OCI-LY3 (cell line): ENCODE data around the gene STRN4.
"Not testable (repeated sequence)": the region's sequence is repeated elsewhere in the genome, so short reads cannot be mapped to it uniquely, and the experiment has no call there.

Experiments used
- H2AFZ ChIP-seq: fragments of 200-600, 300-600 bp; shearing (Covaris generic); 2 replicates; pipeline ENCODE4 v1.6.0; 2014; ENCODE audit warnings: antibody characterized with exemption, low read depth, low read length
- H3K27ac ChIP-seq: fragments of 200-600, 300-600 bp; sonication (generic); 2 replicates; pipeline ENCODE4 v1.5.1; 2014; ENCODE audit warnings: mild to moderate bottlenecking, low read length, moderate library complexity, mixed read lengths
- H3K27me3 ChIP-seq: fragments of 200-600, 300-600 bp; sonication (generic); 2 replicates; pipeline ENCODE4 v1.6.1; 2014; ENCODE audit warnings: low read depth, low read length, mixed read lengths
- H3K36me3 ChIP-seq: fragments of 200-600, 300-600 bp; sonication (generic); replicated peaks from 2 replicates; pipeline ENCODE3; 2014; ENCODE audit warnings: low read depth, low read length, mixed read lengths
- H3K4me1 ChIP-seq: fragments of 300-600, 200-600 bp; sonication (generic); 2 replicates; pipeline ENCODE4 v1.6.1; 2014; ENCODE audit warnings: low read length, mixed read lengths
- H3K4me2 ChIP-seq: fragments of 200-600, 300-600 bp; sonication (generic); 2 replicates; pipeline ENCODE4 v1.6.1; 2014; ENCODE audit warnings: low read length, mixed read lengths
- H3K4me3 ChIP-seq: fragments of 300-600, 200-600 bp; sonication (generic); 2 replicates; pipeline ENCODE4 v1.5.1; 2014; ENCODE audit warnings: antibody characterized with exemption, mild to moderate bottlenecking, low read length, moderate library complexity
- H3K79me2 ChIP-seq: fragments of 300-600, 200-600 bp; shearing (Covaris generic); 2 replicates; pipeline ENCODE4 v1.6.1; 2014; ENCODE audit warnings: mild to moderate bottlenecking, low read length, mixed read lengths
- H3K9ac ChIP-seq: fragments of 300-600, 200-600 bp; shearing (Covaris generic); 2 replicates; pipeline ENCODE4 v1.6.0; 2014; ENCODE audit warnings: mild to moderate bottlenecking, low read length, moderate library complexity
- H3K9me3 ChIP-seq: fragments of 200-600, 300-600 bp; shearing (Covaris generic); 2 replicates; pipeline ENCODE4 v1.6.1; 2014; ENCODE audit warnings: low read length, mixed read lengths; ENCODE audit not compliant: insufficient read depth
- H4K20me1 ChIP-seq: fragments of 200-600, 300-600 bp; sonication (generic); 2 replicates; pipeline ENCODE4 v1.6.1; 2016; ENCODE audit warnings: low read length, mixed read lengths; ENCODE audit not compliant: insufficient read depth
- EZH2phosphoT487 ChIP-seq: fragments of 200-600 bp; shearing (Covaris generic); IDR thresholded peaks from 2 replicates; pipeline ENCODE4 v1.6.1; 2018; ENCODE audit warnings: antibody characterized with exemption, mixed run types, low read depth
- TF ChIP-seq, protein P1 (sequence below): fragments of 200-600, 300-600 bp; sonication (generic); IDR thresholded peaks from 2 replicates; pipeline ENCODE4 v1.5.1; 2014; ENCODE audit warnings: antibody characterized with exemption, low read length, low read depth

Gene STRN4

DNA sequence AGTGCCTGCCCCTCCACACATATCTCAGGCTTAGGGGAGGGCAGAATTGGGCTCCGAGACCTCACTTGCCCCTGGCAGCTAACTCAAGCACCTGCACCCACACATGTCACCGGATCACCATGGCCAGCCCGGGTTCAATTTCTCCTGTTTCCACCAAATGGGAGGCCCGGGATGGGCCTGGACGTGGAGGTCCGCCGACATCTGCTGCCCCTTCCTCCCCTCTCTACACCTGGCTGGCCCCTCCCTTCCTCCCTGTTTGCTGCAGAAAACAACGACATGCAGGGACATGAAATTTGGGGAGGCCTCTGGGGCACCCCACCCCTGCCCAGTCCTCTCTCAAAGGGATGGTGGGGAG is 30.7 kb downstream of the STRN4 start:
- Histone ChIP-seq H3K79me2 (peaks cover 24% of the 10 kb centered on the region), H3K9me3 (no peaks in the 10 kb centered on the region), H3K4me3 (peak overlapping the region; percentile 94), H3K27me3 (no peaks in the 10 kb centered on the region), H3K4me1 (peaks cover 42% of the 10 kb centered on the region), H2AFZ (no peak overlapping the region), H3K9ac (peak overlapping the region; percentile 93), H3K27ac (peak overlapping the region; percentile 66), H3K4me2 (peak overlapping the region; percentile 95), H4K20me1 (peaks cover 5% of the 10 kb centered on the region; the same call in 1 of the 2 replicates), H3K36me3 (peaks cover 18% of the 10 kb centered on the region)
- TF ChIP-seq, protein P1, sequence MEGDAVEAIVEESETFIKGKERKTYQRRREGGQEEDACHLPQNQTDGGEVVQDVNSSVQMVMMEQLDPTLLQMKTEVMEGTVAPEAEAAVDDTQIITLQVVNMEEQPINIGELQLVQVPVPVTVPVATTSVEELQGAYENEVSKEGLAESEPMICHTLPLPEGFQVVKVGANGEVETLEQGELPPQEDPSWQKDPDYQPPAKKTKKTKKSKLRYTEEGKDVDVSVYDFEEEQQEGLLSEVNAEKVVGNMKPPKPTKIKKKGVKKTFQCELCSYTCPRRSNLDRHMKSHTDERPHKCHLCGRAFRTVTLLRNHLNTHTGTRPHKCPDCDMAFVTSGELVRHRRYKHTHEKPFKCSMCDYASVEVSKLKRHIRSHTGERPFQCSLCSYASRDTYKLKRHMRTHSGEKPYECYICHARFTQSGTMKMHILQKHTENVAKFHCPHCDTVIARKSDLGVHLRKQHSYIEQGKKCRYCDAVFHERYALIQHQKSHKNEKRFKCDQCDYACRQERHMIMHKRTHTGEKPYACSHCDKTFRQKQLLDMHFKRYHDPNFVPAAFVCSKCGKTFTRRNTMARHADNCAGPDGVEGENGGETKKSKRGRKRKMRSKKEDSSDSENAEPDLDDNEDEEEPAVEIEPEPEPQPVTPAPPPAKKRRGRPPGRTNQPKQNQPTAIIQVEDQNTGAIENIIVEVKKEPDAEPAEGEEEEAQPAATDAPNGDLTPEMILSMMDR: no peak
- no peak for TF ChIP-seq EZH2phosphoT487

DNA sequence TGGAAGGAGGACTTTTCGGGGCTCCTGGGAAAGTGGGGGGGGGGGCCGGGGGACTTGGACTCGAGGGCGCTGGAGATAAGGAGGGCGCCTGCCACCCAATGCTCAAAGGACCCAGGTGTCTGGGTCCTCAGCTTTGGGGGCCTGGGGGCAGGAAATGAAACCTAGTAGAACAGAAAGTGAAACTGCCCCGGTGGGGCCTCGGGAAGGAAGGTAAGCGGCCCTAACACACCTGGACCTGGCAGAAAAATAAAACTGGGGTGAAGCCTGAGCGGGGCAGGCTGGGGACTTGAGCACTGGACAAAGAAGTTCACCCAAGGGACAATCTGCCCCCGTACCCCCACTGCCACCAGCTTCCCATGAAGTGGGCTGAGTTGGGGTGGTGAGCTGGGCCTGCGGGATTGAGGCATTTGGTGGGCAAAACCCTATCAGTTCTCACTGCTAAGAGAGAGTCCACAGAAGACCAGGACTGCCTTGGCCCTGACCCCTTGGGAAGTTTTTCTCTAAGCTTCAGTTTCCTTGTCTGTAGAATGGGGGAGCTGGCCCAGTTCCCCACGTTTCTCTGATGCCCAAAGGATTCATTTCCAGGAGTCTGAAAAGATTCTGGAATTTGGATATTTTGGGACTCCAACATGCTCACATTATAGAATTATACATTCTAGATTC is 31.7 kb downstream of the STRN4 start:
- peaks cover 24% of the 10 kb centered on the region for H3K79me2 ChIP-seq
- TF ChIP-seq, protein P1: no peak
- TF ChIP-seq EZH2phosphoT487: no peak

DNA sequence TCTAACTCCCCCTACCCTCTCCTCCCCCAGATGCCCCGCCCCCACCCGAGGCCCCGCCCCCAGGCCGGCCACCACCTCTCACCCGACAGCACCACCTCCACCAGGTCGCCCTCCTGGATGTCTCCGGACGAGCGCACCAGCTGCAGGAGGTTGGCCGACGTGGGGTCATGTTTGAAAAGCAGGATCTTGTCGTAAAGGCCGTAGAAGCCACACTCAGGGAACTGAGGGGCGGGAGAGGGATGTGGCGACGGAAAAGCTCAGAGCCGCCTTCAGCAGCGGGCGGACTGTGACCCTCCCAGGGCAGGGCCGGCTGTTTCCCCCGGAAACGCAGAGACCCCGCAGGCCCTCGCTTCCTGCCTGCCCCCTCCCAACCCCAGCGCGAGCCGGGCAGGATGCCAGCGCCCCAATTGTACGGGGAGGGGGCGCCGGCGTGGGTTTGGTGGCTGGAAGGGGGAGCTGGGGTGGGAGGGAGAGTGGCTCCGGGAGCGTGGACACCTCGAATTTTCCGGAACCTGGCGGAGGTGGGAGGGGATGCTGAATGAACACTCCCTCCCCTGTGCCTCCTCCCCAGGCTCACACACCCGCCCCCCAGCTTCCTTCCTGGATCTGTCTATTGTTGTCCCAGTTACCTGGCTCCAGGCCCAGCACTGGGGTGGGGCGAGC is 32.3 kb downstream of the STRN4 start:
- H3K27me3 ChIP-seq: no peaks in the 10 kb centered on the region
- H4K20me1 ChIP-seq: peaks cover 5% of the 10 kb centered on the region; the same call in 1 of the 2 replicates
- peaks cover 24% of the 10 kb centered on the region for H3K79me2 ChIP-seq
- no peak for TF ChIP-seq EZH2phosphoT487
- TF ChIP-seq, protein P1: no peak
- peaks cover 25% of the 10 kb centered on the region for H3K4me1 ChIP-seq
- no peaks in the 10 kb centered on the region for H3K9me3 ChIP-seq
- H3K27ac ChIP-seq: peak overlapping the region; percentile 66
- H3K9ac ChIP-seq: peak overlapping the region; percentile 93
- H3K4me2 ChIP-seq: peak overlapping the region; percentile 95
- peaks cover 17% of the 10 kb centered on the region for H3K36me3 ChIP-seq
- peak overlapping the region; percentile 94 for H3K4me3 ChIP-seq
- H2AFZ ChIP-seq: no peak overlapping the region

More for the DNA sequence above, 31.7 kb downstream of the STRN4 start:
- Histone ChIP-seq H4K20me1 (peaks cover 5% of the 10 kb centered on the region; the same call in 1 of the 2 replicates), H3K9me3 (no peaks in the 10 kb centered on the region), H3K4me3 (peak overlapping the region; percentile 94), H3K27ac (peak overlapping the region; percentile 66), H3K4me2 (peak overlapping the region; percentile 95), H3K9ac (peak overlapping the region; percentile 93), H3K36me3 (peaks cover 22% of the 10 kb centered on the region), H3K27me3 (no peaks in the 10 kb centered on the region), H3K4me1 (peaks cover 32% of the 10 kb centered on the region), H2AFZ (no peak overlapping the region)

DNA sequence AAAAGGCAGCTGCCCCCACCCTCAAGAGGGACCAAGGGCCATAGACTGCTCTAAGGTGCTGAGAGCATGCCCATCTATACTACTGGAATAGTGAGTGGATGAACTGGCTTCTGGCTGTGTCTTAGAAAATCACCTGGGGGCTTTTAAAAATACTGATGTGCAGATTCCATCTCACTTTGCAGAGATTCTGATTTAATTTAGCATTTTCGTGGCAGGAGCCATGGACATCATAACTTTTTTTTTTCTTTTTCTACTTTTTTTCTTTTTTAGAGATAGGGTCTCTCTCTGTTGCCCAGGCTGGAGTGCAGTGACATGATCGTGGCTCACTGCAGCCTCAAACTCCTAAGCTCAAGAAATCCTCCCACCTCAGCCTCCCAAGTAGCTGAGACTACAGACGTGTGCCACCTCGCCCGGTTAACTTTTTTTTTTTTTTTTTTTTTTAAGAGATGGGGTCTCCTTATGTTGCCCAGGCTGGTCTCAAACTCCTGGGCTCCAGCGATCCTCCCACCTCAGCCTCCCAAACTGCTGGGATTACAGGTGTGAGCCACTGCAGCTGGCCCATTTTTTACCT is 33.4 kb downstream of the STRN4 start:
- H3K27me3 ChIP-seq, H3K9ac ChIP-seq, H3K4me3 ChIP-seq, H3K4me2 ChIP-seq, H3K27ac ChIP-seq, H3K9me3 ChIP-seq, H4K20me1 ChIP-seq, H2AFZ ChIP-seq: not testable (repeated sequence)
- Histone ChIP-seq H3K36me3 (peaks cover 19% of the 10 kb centered on the region), H3K4me1 (peaks cover 15% of the 10 kb centered on the region), H3K79me2 (peaks cover 24% of the 10 kb centered on the region)
